GM19099 (cell line): Measurements from ENCODE around the gene DYTN.

ENCODE experiments used
- POLR2A ChIP-seq: IDR thresholded peaks from 3 replicates; pipeline ENCODE4 v1.6.1; 2011; ENCODE audit warnings: low read depth; ENCODE audit not compliant: insufficient read length; ENCODE audit errors: extremely low read depth

DYTN gene

GRCh38 chr2:206716623-206717022, 1.6 kb downstream of the DYTN start:
- no peak for TF ChIP-seq POLR2A

- TF ChIP-seq POLR2A: no peak
Observed at GRCh38 chr2:206713746-206714145, 4.5 kb downstream of the DYTN start.

- TF ChIP-seq POLR2A: no peak
Observed at GRCh38 chr2:206708286-206708685, 9.9 kb downstream of the DYTN start.

GRCh38 chr2:206707164-206707701, 11.0 kb downstream of the DYTN start:
- TF ChIP-seq POLR2A: no peak

- TF ChIP-seq POLR2A: no peak
Observed at GRCh38 chr2:206701952-206702605, 16.1 kb downstream of the DYTN start.

- TF ChIP-seq POLR2A: no peak
Observed at GRCh38 chr2:206700156-206700555, 18.0 kb downstream of the DYTN start.

GRCh38 chr2:206698811-206699210, 19.4 kb downstream of the DYTN start:
- no peak for TF ChIP-seq POLR2A

GRCh38 chr2:206696910-206697309, 21.3 kb downstream of the DYTN start:
- no peak for TF ChIP-seq POLR2A

- TF ChIP-seq POLR2A: no peak
Observed at GRCh38 chr2:206693399-206694137, 24.6 kb downstream of the DYTN start.

GRCh38 chr2:206692971-206693370, 25.2 kb downstream of the DYTN start:
- no peak for TF ChIP-seq POLR2A

GRCh38 chr2:206688990-206689389, 29.2 kb downstream of the DYTN start:
- no peak for TF ChIP-seq POLR2A

GRCh38 chr2:206688453-206688852, 29.7 kb downstream of the DYTN start:
- TF ChIP-seq POLR2A: no peak

- no peak for TF ChIP-seq POLR2A
Observed at GRCh38 chr2:206683546-206683945, 34.6 kb downstream of the DYTN start.

GRCh38 chr2:206670531-206671319, 47.5 kb downstream of the DYTN start:
- no peak for TF ChIP-seq POLR2A

- no peak for TF ChIP-seq POLR2A
Observed at GRCh38 chr2:206665251-206665650, 52.9 kb downstream of the DYTN start.
